Tibial artery (tissue), 4 donors: ENCODE measurements around the gene ABCC2.

ENCODE experiments used
- DNase-seq, 2 donors: peaks; one replicate each; pipeline ENCODE4 v3.0.0-alpha.2; 2019
- H3K27ac ChIP-seq, 2 donors: fragments of 200-600 bp; sonication (generic) in 1 of 2; 1 replicate in 1 of 2; 2 replicates in 1 of 2; pipeline ENCODE4 v1.5.1; 2018 to 2019; ENCODE audit warnings: mild to moderate bottlenecking in 1 of 2
- H3K27me3 ChIP-seq, 2 donors: fragments of 200-600 bp; sonication (generic) in 1 of 2; one replicate each; pipeline versions ENCODE4 v1.5.1 to v1.6.0; 2016 to 2019
- H3K36me3 ChIP-seq, 3 donors: fragments of 200-600 bp; sonication (generic) in 2 of 3; one replicate each; pipeline ENCODE4 v1.5.1; 2016 to 2019; ENCODE audit warnings: mild to moderate bottlenecking in 2 of 3
- H3K4me1 ChIP-seq, 4 donors: fragments of 200-600 bp; sonication (generic) in 2 of 4; 1 replicate in 3 of 4; 2 replicates in 1 of 4; pipeline ENCODE4 v1.5.1; 2016 to 2019
- H3K4me3 ChIP-seq, 2 donors: fragments of 200-600 bp; sonication (generic) in 1 of 2; 1 replicate in 1 of 2; 2 replicates in 1 of 2; pipeline ENCODE4 v1.5.1; 2018 to 2019; ENCODE audit warnings: mild to moderate bottlenecking in 2 of 2
- H3K9me3 ChIP-seq, 3 donors: fragments of 200-600 bp; sonication (generic) in 1 of 3; one replicate each; pipeline ENCODE4 v1.5.1; 2016 to 2019
- CTCF ChIP-seq, 2 experiments: fragments of 200-600 bp in 1 of 2; fragments of 450-650 bp in 1 of 2; IDR thresholded peaks; one replicate each; pipeline ENCODE4 v1.5.1; 2017 to 2019; ENCODE audit warnings: antibody characterized with exemption in 2 of 2, mild to moderate bottlenecking in 1 of 2, moderate library complexity in 1 of 2
- intact Hi-C: fragments of 100-400 bp; cut with DNase I; formaldehyde crosslinking; loops from one replicate; pipeline ENCODE4 v1.15.0; 2023; ENCODE audit warnings: low total_unique reads

Gene ABCC2

DNA sequence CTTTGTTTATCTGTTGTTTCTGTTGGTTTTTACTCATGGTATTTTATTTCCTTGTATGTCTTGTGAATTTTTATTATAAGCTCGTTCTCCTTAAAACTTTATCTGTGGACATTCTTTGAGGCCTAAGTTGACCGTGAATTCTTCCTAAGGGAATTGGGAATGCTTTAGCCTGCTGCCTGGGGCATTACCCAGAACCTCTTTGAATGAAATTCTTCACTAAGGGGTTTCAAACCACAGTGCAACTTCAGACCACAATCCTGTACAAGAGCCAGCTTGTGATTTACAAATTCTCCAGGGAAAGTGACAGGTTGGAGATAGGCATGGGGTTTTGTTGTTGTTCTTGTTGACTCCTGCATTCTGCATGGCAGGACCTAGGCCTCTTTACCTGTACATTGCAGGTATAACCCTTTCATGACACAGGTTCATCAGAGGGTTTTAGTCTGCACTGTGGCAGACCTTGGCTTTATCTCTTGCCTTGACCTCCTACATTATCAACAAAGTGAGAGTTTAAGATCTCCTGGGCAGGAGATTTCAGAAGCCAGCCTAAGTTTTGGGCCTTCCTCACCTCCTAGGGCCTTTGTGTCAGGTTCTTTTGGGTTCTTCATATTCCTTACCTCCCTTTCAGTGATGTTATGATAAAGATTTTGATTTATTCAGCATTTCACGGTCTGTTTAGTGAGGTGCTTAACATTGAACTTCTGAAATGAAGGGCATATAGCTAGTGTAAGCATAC is 70.2 kb downstream of the ABCC2 start:
- intact Hi-C loops: no loop called here
- no peak for TF ChIP-seq CTCF (IDR thresholded peaks at IDR 0.05)
- Histone ChIP-seq H3K27me3 (no peaks in the 10 kb centered on the region), H3K4me1 (no peaks in the 10 kb centered on the region), H3K27ac (no peak overlapping the region), H3K4me3 (no peak overlapping the region), H3K9me3 (no peaks in the 10 kb centered on the region), H3K36me3 (no peaks in the 10 kb centered on the region)
- no peak for DNase-seq

DNA sequence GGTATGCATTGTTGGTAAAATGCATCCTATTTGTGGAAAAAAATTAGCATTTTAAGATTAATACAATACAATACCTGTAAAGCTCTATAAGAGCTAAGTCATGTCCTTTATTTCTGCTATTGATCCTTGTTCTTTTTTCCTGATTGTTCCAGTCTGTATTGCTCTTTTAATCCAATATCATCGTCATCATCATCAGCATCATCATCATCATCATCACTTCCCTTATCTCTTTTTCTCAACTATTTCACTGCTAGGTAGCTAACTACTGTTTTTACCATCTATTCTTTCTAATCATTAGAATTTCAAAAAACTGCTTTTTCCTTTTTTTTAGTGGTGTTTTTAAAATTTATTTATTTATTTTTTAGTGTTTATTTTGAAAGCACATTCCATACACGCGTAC is 71.2 kb downstream of the ABCC2 start:
- Histone ChIP-seq H3K27ac (no peak overlapping the region), H3K4me3 (no peak overlapping the region), H3K27me3 (no peaks in the 10 kb centered on the region), H3K36me3 (no peaks in the 10 kb centered on the region), H3K4me1 (no peaks in the 10 kb centered on the region), H3K9me3 (no peaks in the 10 kb centered on the region)
- intact Hi-C loops: no loop called here
- no peak for DNase-seq
- no peak for TF ChIP-seq CTCF (IDR thresholded peaks at IDR 0.05)

DNA sequence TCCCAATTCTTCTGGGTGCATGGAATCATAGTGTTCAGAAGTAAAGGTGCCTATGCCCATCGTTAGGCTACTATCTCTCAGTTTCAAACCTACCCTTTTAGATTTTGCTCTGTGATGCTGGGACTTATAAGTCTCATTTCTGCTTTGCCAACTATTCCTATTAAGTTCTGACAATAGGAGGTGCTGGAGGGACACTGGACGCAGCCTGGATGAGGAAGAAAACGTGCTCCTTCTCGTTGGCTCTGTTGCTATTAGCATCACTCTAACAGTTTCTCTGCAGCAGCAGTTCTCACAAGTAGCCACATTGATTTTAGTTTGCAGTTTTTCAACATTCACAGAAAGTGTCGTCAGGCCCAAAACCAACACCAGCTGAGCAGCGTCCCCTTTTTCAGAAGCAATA is 72.4 kb downstream of the ABCC2 start:
- Histone ChIP-seq H3K27ac (no peak overlapping the region), H3K36me3 (no peaks in the 10 kb centered on the region), H3K27me3 (no peaks in the 10 kb centered on the region), H3K4me1 (no peaks in the 10 kb centered on the region), H3K9me3 (no peaks in the 10 kb centered on the region), H3K4me3 (no peak overlapping the region)
- intact Hi-C loops: no loop called here
- peak; percentile 28 to 34 for TF ChIP-seq CTCF (IDR thresholded peaks at IDR 0.05)
- peak in 1 of 2 donors; percentile 43 for DNase-seq

DNA sequence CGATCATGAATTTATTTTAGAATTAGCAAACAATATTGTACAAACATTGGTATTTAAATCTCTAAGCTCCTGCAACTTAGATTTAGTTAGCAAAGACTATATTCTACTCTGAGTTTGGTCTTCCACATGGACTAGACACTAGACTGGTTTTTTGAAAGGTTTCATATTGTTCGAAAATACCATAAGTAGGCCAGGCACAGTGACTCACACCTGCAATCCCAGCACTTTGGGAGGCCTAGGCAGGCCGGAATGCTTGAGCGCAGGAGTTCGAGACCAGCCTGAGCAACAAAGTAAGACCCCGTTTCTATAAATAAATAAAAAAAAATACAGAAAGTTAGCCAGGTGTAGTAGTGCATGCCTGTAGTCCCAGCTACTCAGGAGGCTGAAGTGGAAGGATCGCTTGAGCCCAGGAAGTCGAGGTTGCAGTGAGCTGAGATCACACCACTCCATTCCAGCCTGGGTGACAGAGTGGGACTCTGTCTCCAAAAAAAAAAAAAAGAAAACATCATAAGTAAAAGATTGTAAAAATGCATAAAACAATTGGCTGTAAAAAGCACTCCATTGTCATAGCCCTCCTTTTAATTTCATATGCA is 73.1 kb downstream of the ABCC2 start:
- H3K27ac ChIP-seq: no peak overlapping the region
- no peak overlapping the region for H3K4me3 ChIP-seq
- no peak for TF ChIP-seq CTCF (IDR thresholded peaks at IDR 0.05)
- no peaks in the 10 kb centered on the region for H3K9me3 ChIP-seq
- no peaks in the 10 kb centered on the region for H3K4me1 ChIP-seq
- intact Hi-C loops: no loop called here
- H3K36me3 ChIP-seq: no peaks in the 10 kb centered on the region
- DNase-seq: no peak
- no peaks in the 10 kb centered on the region for H3K27me3 ChIP-seq

DNA sequence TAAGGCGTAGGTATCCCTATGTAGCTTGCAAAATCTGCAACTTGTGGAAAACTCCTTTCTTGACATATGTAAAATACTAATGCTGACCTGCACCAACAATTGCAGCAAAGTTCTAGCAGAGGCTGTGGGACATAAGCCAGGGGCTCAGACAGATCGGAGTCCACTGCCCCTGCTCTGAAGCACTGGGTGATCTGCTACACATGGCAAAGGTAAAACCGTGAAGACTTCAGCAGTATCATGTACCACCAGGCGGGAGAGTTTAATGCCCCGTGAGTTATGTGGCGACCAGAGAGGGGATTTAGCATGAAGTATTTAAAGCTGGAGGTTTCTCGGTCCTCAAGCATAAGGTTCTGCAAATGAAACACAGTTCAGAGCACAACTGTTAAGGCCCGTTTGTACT is 76.4 kb downstream of the ABCC2 start:
- Histone ChIP-seq H3K9me3 (no peaks in the 10 kb centered on the region), H3K27ac (no peak overlapping the region), H3K27me3 (no peaks in the 10 kb centered on the region), H3K36me3 (no peaks in the 10 kb centered on the region), H3K4me3 (no peak overlapping the region), H3K4me1 (no peaks in the 10 kb centered on the region)
- intact Hi-C loops: no loop called here
- DNase-seq: no peak
- no peak for TF ChIP-seq CTCF (IDR thresholded peaks at IDR 0.05)
